Left lobe of liver (tissue), 2 donors: ENCODE results near the gene LARGE1. TPM values are rescaled to one million over a fixed set of nuclear protein-coding genes. Genes with fewer than 3 reads are reported as not detected.

Source experiments
- ATAC-seq: fragments of 200-7000 bp; cut with Tn5 transposase; one replicate; pipeline ENCODE4 v1.9.1; 2020; ENCODE audit warnings: mild to moderate bottlenecking, moderate library complexity
- DNase-seq: peaks from one replicate; pipeline ENCODE4 v3.0.0-alpha.2; 2020; ENCODE audit warnings: low spot score
- total RNA-seq: library from RNA; stranded (reverse); gene quantifications from one replicate; pipeline ENCODE4 v1.2.1, GENCODE V29; 2021
- donor health status: DM: no; HTN: no; CAD: no; lungs with moderate emphysema.
- donor health status: DM: no; HTN: yes; CAD: no.

LARGE1 gene
- total RNA-seq, 1 donor from 2014 or later = 27.2 TPM

DNA sequence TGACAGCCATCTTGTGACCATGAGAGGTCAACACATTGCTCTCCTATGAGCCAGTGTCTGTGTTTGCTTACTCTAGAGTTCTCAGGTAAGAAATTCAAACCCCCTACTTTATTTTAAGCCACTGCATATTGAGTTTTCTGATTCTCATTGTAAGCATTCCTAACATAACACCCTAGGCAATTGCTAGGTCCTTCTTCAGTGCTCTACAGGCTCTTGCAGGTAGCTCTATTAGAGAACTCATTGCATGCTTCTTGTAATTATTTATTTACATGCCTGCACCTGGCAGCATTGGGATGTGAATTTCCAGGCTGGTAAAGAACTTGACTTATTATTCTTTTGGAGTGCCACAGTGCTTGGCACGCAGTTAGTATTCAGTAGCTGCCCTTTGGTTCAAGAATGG, 573.3 kb downstream of the LARGE1 start:
- no peak for ATAC-seq
- DNase-seq = no peak

DNA sequence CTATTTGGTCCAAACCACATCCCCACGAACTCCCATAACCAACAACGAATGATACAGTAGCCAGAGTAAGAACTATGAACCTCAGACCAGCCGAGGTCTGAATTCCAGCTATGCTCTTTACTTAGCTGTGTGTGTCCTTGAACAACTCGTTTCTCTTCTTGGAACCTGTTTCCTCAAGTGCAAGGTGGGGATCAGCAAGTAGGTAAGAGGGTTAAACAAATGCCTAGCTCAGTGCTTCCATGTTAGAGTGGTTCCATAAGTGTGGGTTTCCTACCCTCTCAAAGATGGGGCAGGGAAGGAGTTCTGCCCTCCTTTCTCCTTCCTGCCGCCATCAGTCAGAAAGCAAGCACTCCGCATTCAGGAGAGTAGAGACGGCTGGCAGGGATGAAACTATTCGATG, 578.7 kb downstream of the LARGE1 start:
- ATAC-seq = no peak
- DNase-seq = no peak

- DNase-seq (peak; percentile 57), ATAC-seq (peak; percentile 57)
Observed at GRCh38 chr22:33337524-33337923, 582.8 kb downstream of the LARGE1 start.

DNA sequence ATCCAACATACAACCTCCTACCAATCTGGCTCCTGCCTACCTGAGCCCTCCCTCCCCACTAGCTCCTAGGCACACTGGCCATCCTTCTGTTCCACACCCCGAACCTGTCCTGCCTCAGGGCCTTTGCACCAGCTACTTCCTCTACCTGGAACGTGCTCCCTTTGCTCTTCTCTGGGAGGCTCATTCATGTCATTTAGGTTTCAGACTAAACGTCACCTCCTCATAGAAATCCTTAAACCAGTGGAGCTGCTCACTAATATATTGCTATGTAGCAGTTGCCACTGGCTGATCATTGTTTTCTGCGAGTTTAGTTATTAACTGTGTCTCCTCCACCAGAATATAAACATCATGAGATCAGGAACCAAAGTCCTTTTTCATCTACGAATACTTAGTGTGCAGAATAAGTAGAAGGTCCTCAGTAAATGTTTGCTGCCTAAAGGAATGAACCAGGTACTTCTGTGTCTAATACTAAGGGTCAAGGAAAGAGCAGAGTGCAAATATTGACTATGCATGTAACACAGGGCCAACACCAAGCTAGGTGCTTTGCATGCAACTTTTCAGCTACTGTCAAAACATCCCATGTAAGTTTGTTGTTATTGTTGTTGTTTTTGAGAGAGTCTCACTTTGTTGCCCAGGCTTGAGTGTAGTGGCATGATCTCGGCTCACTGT, 584.5 kb downstream of the LARGE1 start:
- ATAC-seq = peak; percentile 81
- DNase-seq = no peak

DNA sequence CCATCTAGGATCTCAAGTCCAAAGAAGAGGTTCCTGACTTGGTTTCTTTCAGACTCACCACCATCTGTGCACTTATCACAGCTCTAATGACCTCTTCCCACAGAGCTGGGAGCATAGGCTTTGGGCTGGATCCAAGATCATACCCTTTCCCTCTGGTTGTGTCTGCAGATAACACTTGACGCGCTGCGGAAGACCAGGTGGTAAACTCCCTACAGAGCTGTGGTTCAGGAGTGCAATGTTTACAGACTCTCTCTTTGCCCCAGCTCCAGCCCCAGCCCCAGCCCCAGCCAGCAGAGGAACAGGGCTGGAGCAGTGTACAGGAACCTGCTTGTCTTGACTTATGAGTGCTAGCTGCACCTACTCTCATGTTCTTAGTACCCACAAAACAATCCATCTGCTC, 587.7 kb downstream of the LARGE1 start:
- ATAC-seq = no peak
- DNase-seq = no peak

GRCh38 chr22:33331017-33331416, 589.3 kb downstream of the LARGE1 start:
- ATAC-seq (no peak), DNase-seq (no peak)

- ATAC-seq (no peak), DNase-seq (no peak)
Observed at GRCh38 chr22:33330534-33330933, 589.7 kb downstream of the LARGE1 start.

DNA sequence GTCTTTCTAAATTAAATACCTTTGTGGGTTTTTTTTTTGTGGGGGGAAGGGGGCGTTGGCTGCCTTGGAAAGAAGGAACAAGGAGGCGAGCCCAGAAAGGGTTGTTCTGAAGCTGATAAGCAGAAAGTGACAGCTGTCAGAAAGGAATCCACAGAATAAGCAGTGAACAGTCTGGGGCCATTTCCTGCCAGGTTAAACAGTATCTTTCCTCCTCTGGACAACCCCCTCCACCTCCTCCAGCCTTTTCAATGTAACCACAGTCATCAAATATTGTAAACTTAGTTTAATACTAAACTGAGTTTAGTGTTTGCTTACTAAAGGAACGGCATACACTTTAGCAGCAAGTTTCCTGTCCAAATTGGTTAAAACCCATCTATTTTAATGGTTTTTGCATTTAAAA, 590.9 kb downstream of the LARGE1 start:
- ATAC-seq (no peak), DNase-seq (no peak)

- DNase-seq (no peak), ATAC-seq (no peak)
Observed at GRCh38 chr22:33328789-33329296, 591.4 kb downstream of the LARGE1 start.

- ATAC-seq (no peak), DNase-seq (no peak)
Observed at GRCh38 chr22:33327348-33327860, 592.9 kb downstream of the LARGE1 start.

DNA sequence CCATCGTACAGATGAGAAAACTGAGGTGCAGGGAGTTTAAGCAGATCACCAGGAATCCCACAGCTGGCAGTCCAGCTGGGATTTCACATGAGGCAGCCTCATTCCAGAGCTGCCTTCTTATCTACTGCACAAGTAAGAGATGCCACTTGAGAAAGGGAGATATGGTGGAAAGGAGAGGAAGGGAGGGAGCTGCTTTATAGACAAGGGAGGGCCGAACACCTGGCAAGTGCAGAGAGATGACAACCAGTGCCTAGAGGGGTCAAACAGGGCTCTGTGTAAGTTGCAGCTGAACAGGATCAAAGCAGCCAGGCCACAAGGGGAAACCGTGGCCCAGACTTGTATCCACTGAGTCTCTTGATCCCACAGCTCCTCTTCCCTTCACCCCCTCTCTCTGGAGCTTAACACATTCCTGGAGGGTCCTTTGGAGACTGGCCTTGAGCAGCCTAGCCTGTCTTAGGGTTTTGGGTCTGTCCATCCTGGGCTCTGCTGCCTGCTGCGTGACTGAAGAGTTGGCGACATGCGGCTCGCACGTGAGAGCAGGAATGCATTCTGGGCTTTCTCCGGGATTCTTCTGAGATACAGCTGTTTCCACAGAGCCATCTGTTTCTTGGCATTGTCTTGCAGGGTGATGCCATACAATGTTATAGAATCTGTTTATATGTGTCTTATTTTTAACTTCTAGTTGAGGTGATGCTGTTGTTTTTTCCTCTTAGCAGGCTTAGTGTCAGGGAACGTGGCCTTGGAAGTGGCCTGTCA, 593.6 kb downstream of the LARGE1 start:
- ATAC-seq (no peak), DNase-seq (no peak)

GRCh38 chr22:33325232-33326004, 594.9 kb downstream of the LARGE1 start:
- no peak for DNase-seq

GRCh38 chr22:33324228-33324627, 596.0 kb downstream of the LARGE1 start:
- peak; percentile 66 for ATAC-seq
- no peak for DNase-seq

More at GRCh38 chr22:33325232-33326004, 594.9 kb downstream of the LARGE1 start:
- peak; percentile 14 for ATAC-seq

DNA sequence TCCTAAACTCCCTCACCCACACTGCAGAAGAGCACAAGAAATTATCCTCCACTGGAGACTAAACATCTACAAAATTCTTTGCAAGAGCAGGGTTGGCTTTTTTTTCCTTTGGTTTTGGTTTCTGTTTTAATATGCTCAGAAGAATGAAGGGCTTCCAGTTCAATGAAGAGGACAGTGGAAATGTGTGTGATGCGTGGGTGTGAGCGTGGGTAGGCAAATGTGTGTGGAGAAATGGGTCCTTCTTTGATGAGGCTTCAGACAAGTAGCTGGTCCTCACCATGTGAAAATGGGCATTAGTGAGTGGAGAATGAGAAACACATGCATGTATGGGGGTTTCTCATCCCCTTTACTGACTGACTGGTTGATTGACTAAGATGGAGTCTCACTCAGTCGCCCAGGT, 598.8 kb downstream of the LARGE1 start:
- DNase-seq (no peak), ATAC-seq (no peak)

GRCh38 chr22:33315954-33316353, 604.3 kb downstream of the LARGE1 start:
- ATAC-seq (no peak), DNase-seq (no peak)

DNA sequence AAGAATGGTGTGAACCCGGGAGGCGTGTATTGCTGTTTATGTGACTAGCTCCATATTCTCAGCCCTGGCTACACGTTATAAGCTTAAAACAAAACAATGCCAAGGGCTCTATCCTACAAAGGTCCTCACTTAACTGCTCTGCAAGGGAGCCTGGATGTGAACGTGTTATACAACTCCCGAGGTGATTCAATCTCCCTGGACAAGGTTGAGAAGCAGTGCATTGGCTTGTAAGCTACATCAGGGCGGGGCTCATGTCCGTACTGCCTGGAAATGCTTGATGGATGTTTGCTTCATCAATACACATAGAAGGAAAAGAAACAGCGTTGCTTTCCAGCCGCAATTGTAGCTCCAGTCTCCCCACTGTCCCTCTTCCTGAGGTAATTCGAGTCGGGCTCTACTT, 605.2 kb downstream of the LARGE1 start:
- DNase-seq (no peak), ATAC-seq (no peak)

- no peak for DNase-seq
Observed at GRCh38 chr22:33314316-33314715, 606.0 kb downstream of the LARGE1 start.

GRCh38 chr22:33303099-33303498, 617.2 kb downstream of the LARGE1 start:
- no peak for DNase-seq
- no peak for ATAC-seq

More at GRCh38 chr22:33314316-33314715, 606.0 kb downstream of the LARGE1 start:
- ATAC-seq = no peak

DNA sequence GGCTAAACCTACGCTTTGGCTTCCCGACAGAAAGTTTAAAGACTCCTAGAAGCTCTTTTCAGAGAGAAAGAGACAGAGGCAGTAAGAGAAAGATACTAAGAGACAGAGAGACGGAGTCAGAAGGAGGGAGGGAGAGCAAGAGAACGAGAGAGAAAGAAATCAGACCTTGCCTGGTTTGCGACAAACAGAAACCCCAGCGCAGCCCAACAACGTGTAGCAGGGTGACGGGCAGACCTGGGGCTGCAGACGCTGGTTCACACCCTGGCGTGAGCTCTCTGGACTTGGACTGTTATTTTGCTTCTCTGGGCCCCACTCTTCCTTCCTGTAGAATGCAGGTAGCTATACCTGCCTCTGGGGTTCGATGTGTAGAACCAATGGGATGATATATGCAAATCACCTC, 617.7 kb downstream of the LARGE1 start:
- ATAC-seq (peak; percentile 54), DNase-seq (no peak)

- DNase-seq (peak; percentile 88), ATAC-seq (peak; percentile 98)
Observed at GRCh38 chr22:33302049-33302545, 618.2 kb downstream of the LARGE1 start.

- DNase-seq (no peak), ATAC-seq (no peak)
Observed at GRCh38 chr22:33300165-33300564, 620.1 kb downstream of the LARGE1 start.
